WI38 (cell line): ENCODE results near the gene TRIM47.
"Not testable (repeated sequence)": the region's sequence is repeated elsewhere in the genome, so short reads cannot be mapped to it uniquely, and the experiment has no call there.

ENCODE experiments used
- H3K4me3 ChIP-seq: 2 replicates; pipeline ENCODE4 v1.5.1; 2011; ENCODE audit warnings: low read depth, mild to moderate bottlenecking, control low read depth, low read length
- CTCF ChIP-seq: IDR thresholded peaks from 2 replicates; pipeline ENCODE4 v1.5.1; 2012; ENCODE audit warnings: low read depth, mild to moderate bottlenecking, control low read depth, low read length

TRIM47 gene

DNA sequence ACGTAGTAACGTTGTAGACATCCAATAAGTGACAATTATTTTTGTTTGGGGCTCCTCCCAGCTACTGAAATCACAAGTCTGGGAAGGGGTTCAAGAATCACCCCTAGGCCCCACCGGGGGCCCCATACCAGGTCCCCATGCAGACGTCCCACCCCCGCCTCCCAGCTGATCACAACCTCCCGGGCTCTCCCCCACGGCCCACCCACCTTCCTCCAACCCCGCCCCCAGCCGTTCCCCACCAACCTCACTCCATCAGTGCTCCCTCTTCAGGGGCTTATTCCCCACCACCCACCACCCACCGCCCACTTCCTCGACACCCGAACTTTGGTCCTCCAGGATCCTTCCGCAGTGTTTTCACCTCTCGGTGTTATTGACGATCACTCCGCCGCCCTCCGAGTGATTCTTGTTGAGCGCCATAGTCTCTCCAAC lies 23.5 kb downstream of the TRIM47 start:
- no peak for TF ChIP-seq CTCF
- peak overlapping the region; percentile 83 for H3K4me3 ChIP-seq

DNA sequence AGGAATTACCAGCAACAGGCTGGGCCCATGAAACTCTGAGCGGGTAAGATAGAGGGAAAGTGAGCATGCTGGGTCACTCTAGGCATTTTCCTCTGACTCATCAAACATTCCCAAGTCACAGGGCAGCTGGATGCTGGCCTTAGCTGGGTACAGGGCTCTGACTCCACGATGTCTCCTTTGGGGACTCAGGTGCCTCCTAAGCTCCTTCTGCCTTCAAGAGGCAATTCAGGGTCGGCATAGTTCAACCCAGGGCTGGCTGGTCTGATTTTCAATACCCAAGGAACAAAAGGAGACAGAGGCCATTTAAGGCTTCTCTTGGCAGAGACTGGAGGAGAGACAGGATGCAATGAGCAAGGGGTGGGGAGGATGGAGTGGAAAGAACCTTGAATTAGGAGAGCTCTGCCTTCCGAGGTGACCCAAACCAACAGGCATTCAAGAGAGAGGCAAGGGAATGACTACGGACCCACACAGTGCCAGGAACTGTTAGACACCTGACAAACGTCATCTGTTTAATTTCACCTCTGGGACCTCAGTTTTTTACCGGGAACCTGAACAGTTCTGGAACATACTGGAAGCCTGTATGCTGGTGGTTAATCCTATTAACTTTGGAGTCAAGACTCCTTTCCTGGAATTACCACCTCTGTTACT lies 24.2 kb downstream of the TRIM47 start:
- peak overlapping the region; percentile 83 for H3K4me3 ChIP-seq
- no peak for TF ChIP-seq CTCF

GRCh38 chr17:75853433-75853832 lies 24.9 kb downstream of the TRIM47 start:
- H3K4me3 ChIP-seq = no peak overlapping the region
- TF ChIP-seq CTCF = no peak

- not testable (repeated sequence) for H3K4me3 ChIP-seq
Measured at GRCh38 chr17:75851693-75851991, 26.7 kb downstream of the TRIM47 start.

GRCh38 chr17:75850928-75851692 lies 27.3 kb downstream of the TRIM47 start:
- H3K4me3 ChIP-seq = no peak overlapping the region
- no peak for TF ChIP-seq CTCF

GRCh38 chr17:75849724-75850123 lies 28.7 kb downstream of the TRIM47 start:
- no peak for TF ChIP-seq CTCF
- no peak overlapping the region for H3K4me3 ChIP-seq

GRCh38 chr17:75849279-75849646 lies 29.1 kb downstream of the TRIM47 start:
- H3K4me3 ChIP-seq = no peak overlapping the region
- no peak for TF ChIP-seq CTCF
